Caco-2 (cell line): ENCODE results near the gene SDE2. TPM values are rescaled to one million over a fixed set of nuclear protein-coding genes. Genes with fewer than 3 reads are reported as not detected.

Experiments
- BruUV-seq: library from RNA; stranded (reverse); fragments of 400-500 nt; replicated peaks from 2 replicates; lab custom pipeline; 2021; lab: Mats Ljungman, UMichigan
- CTCF ChIA-PET: fragments of 300-600 bp; sonication (Branson Sonifier 250); formaldehyde crosslinking; loops from one replicate; lab custom pipeline; 2022; ENCODE audit warnings: antibody characterized with exemption; lab: Charles Lee
- POLR2A ChIA-PET: fragments of 300-600 bp; sonication (Branson Sonifier 250); formaldehyde crosslinking; loops from one replicate; lab custom pipeline; 2022; ENCODE audit warnings: antibody characterized with exemption; lab: Charles Lee
- DNase-seq, 2 experiments: peaks; one replicate each; pipeline versions ENCODE4 v3.0.0 to v3.0.0-alpha.2; 2020 to 2022
- H3K27me3 ChIP-seq: replicated peaks from 2 replicates; pipeline ENCODE4 v1.6.0; 2011; ENCODE audit warnings: low read length; ENCODE audit not compliant: control insufficient read depth, insufficient read depth
- H3K36me3 ChIP-seq: 2 replicates; pipeline ENCODE4 v1.5.1; 2011; ENCODE audit warnings: low read length; ENCODE audit not compliant: control insufficient read depth, insufficient read depth
- H3K4me1 ChIP-seq: fragments of 250-450 bp; sonication (Bioruptor Pico); 2 replicates; pipeline ENCODE4 v1.5.1; 2020; ENCODE audit warnings: mild to moderate bottlenecking
- H3K4me3 ChIP-seq: 2 replicates; pipeline ENCODE4 v1.5.1; 2011; ENCODE audit warnings: low read depth, mild to moderate bottlenecking, control low read depth, low read length
- H3K9me3 ChIP-seq: fragments of 250-450 bp; sonication (Bioruptor Pico); 2 replicates; pipeline ENCODE4 v1.5.1; 2020; ENCODE audit warnings: mild to moderate bottlenecking, moderate library complexity
- H3K27ac Mint-ChIP-seq: one replicate; pipeline ENCODE4 v1.8.0; 2022; ENCODE audit warnings: mixed read lengths; ENCODE audit not compliant: unreplicated experiment
- H3K27me3 Mint-ChIP-seq: one replicate; pipeline ENCODE4 v1.8.0; 2022; ENCODE audit warnings: mixed read lengths; ENCODE audit not compliant: insufficient read depth, unreplicated experiment
- H3K36me3 Mint-ChIP-seq: one replicate; pipeline ENCODE4 v1.8.0; 2022; ENCODE audit warnings: mild to moderate bottlenecking, mixed read lengths; ENCODE audit not compliant: insufficient read depth, unreplicated experiment
- H3K4me1 Mint-ChIP-seq: one replicate; pipeline ENCODE4 v1.8.0; 2022; ENCODE audit warnings: low read depth, mixed read lengths; ENCODE audit not compliant: unreplicated experiment
- H3K4me3 Mint-ChIP-seq: one replicate; pipeline ENCODE4 v1.8.0; 2022; ENCODE audit warnings: mild to moderate bottlenecking, moderate library complexity, mixed read lengths; ENCODE audit not compliant: unreplicated experiment
- H3K9me3 Mint-ChIP-seq: one replicate; pipeline ENCODE4 v1.8.0; 2022; ENCODE audit warnings: mixed read lengths; ENCODE audit not compliant: unreplicated experiment
- CTCF ChIP-seq, 2 experiments: fragments of 200-600 bp in 1 of 2; IDR thresholded peaks; 1 replicate in 1 of 2; 2 replicates in 1 of 2; pipeline versions ENCODE4 v1.5.1 to v1.8.0; 2011 to 2022; ENCODE audit warnings: antibody characterized with exemption in 1 of 2, control low read depth in 1 of 2, inconsistent platforms in 1 of 2, low read depth in 1 of 2, low read length in 1 of 2, mild to moderate bottlenecking in 1 of 2, moderate library complexity in 1 of 2; ENCODE audit not compliant: insufficient read depth in 1 of 2, severe bottlenecking in 1 of 2, unreplicated experiment in 1 of 2
- intact Hi-C: fragments of 100-400 bp; cut with micrococcal nuclease; formaldehyde crosslinking; loops from one replicate; pipeline ENCODE4 v1.10.0; 2022; ENCODE audit not compliant: unreplicated experiment
- total RNA-seq: library from RNA; stranded (reverse); gene quantifications from 2 replicates; pipeline ENCODE4 v1.2.3, GENCODE V29; 2022

Gene SDE2
- total RNA-seq, 1 experiment from 2014 or later = 18.6 TPM

DNA sequence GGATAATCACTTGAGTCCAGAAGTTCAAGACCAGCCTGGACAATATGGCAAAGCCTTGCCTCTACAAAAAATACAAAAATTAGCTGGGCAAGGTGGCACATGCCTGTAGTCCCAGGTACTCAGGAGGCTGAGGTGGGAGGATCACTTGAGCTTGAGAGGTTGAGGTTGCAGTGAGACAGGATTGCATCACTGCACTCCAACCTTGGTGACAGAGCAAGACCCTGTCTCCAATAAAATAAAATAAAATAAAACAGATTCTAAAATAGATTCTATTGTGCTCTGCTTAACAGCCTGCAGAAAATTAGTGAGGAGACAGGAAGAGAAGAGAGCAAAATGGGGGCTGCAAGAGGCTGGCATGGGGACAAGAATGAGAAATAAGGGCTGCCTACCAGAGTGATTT is 7.5 kb upstream of the SDE2 start:
- Mint-ChIP-seq H3K4me3 (no peak overlapping the region), H3K27ac (no peak overlapping the region), H3K9me3 (no peaks in the 10 kb centered on the region), H3K27me3 (no peaks in the 10 kb centered on the region), H3K4me1 (peaks cover 11% of the 10 kb centered on the region), H3K36me3 (no peaks in the 10 kb centered on the region)
- POLR2A ChIA-PET = no interaction called here
- CTCF ChIA-PET = interaction anchor here (1.1 kb wide), 1 partner anchor 58 kb away, joined by 3 read pairs; no protein-coding TSS in a partner anchor
- DNase-seq = no peak
- BruUV-seq = no TSS peak
- no peak for TF ChIP-seq CTCF (IDR thresholded peaks at IDR 0.05; ENCODE audit: insufficient read depth in 1 of 2, low read depth in 1 of 2, low read length in 1 of 2, severe bottlenecking in 1 of 2, unreplicated experiment in 1 of 2)
- no peaks in the 10 kb centered on the region for H3K36me3 ChIP-seq
- no peak overlapping the region for H3K4me3 ChIP-seq
- H3K9me3 ChIP-seq = no peaks in the 10 kb centered on the region
- no peaks in the 10 kb centered on the region for H3K27me3 ChIP-seq
- intact Hi-C loops = no loop called here
- H3K4me1 ChIP-seq = peaks cover 8% of the 10 kb centered on the region; the same call in 1 of the 2 replicates

GRCh38 chr1:226004396-226004795 is 5.3 kb upstream of the SDE2 start:
- H3K9me3 Mint-ChIP-seq = no peaks in the 10 kb centered on the region
- no peaks in the 10 kb centered on the region for H3K9me3 ChIP-seq
- no peak overlapping the region for H3K4me3 ChIP-seq
- H3K4me3 Mint-ChIP-seq = no peak overlapping the region
- TF ChIP-seq CTCF (IDR thresholded peaks at IDR 0.05; ENCODE audit: insufficient read depth in 1 of 2, low read depth in 1 of 2, low read length in 1 of 2, severe bottlenecking in 1 of 2, unreplicated experiment in 1 of 2) = no peak
- peaks cover 7% of the 10 kb centered on the region for H3K4me1 ChIP-seq
- intact Hi-C loops = no loop called here
- no peaks in the 10 kb centered on the region for H3K36me3 ChIP-seq
- CTCF ChIA-PET = no interaction called here
- peaks cover 7% of the 10 kb centered on the region for H3K36me3 Mint-ChIP-seq
- POLR2A ChIA-PET = no interaction called here
- BruUV-seq = no TSS peak
- H3K4me1 Mint-ChIP-seq = peaks cover 6% of the 10 kb centered on the region
- H3K27me3 Mint-ChIP-seq = no peaks in the 10 kb centered on the region
- no peak for DNase-seq
- no peak overlapping the region for H3K27ac Mint-ChIP-seq
- no peaks in the 10 kb centered on the region for H3K27me3 ChIP-seq

GRCh38 chr1:226003502-226004170 is 4.5 kb upstream of the SDE2 start:
- H3K27ac Mint-ChIP-seq = no peak overlapping the region

More at GRCh38 chr1:226003502-226004170, 4.5 kb upstream of the SDE2 start:
- intact Hi-C loops = no loop called here
- no peaks in the 10 kb centered on the region for H3K9me3 Mint-ChIP-seq
- H3K4me3 Mint-ChIP-seq = no peak overlapping the region
- H3K36me3 ChIP-seq = no peaks in the 10 kb centered on the region
- peaks cover 6% of the 10 kb centered on the region for H3K4me1 Mint-ChIP-seq
- H3K27me3 ChIP-seq = no peaks in the 10 kb centered on the region
- peaks cover 7% of the 10 kb centered on the region for H3K4me1 ChIP-seq
- no peaks in the 10 kb centered on the region for H3K27me3 Mint-ChIP-seq
- no TSS peak for BruUV-seq
- H3K36me3 Mint-ChIP-seq = peaks cover 13% of the 10 kb centered on the region
- H3K9me3 ChIP-seq = no peaks in the 10 kb centered on the region
- no peak overlapping the region for H3K4me3 ChIP-seq
- ChIA-PET POLR2A (no interaction called here), CTCF (no interaction called here)
- TF ChIP-seq CTCF (IDR thresholded peaks at IDR 0.05; ENCODE audit: insufficient read depth in 1 of 2, low read depth in 1 of 2, low read length in 1 of 2, severe bottlenecking in 1 of 2, unreplicated experiment in 1 of 2) = no peak
- no peak for DNase-seq
